Esophagus mucosa (tissue), 1 donor: Measurements from ENCODE around the gene PSMA6. TPM values are rescaled to one million over a fixed set of nuclear protein-coding genes. Genes with fewer than 3 reads are reported as not detected.

Experiments used
- total RNA-seq: library from RNA; stranded (reverse); gene quantifications from one replicate; pipeline ENCODE4 v1.2.4, GENCODE V29; 2023
- donor health status: DM: yes; HTN: yes; CAD: no.

Gene PSMA6
- total RNA-seq, 1 donor from 2014 or later: 188 TPM

Other genes with a start within 250 kb of the PSMA6 start
- gene FAM177A1, start 246.1 kb upstream of the PSMA6 start, total RNA-seq: 51.0 TPM
- 11.8 TPM for gene PPP2R3C, start 170.4 kb upstream of the PSMA6 start, total RNA-seq
- gene PRORP, start 169.8 kb upstream of the PSMA6 start, total RNA-seq: 17.5 TPM
- 119 TPM for gene NFKBIA, start 112.4 kb downstream of the PSMA6 start, total RNA-seq
- not detected for gene INSM2, start 241.8 kb downstream of the PSMA6 start, total RNA-seq